H4 (cell line): Measurements from ENCODE around the gene CNEP1R1. TPM values are rescaled to one million over a fixed set of nuclear protein-coding genes. Genes with fewer than 3 reads are reported as not detected.

Experiments
- DNase-seq: peaks from one replicate; pipeline ENCODE4 v3.0.0-alpha.2; 2015; ENCODE audit warnings: low spot score
- total RNA-seq: library from RNA; depleted of rRNA; stranded (reverse); fragments of >200 nt; shearing (Covaris generic); gene quantifications from 2 replicates; pipeline ENCODE4 v1.2.3, GENCODE V29; 2014

CNEP1R1 gene
- total RNA-seq, 1 experiment from 2014 or later = 34.1 TPM

DNA sequence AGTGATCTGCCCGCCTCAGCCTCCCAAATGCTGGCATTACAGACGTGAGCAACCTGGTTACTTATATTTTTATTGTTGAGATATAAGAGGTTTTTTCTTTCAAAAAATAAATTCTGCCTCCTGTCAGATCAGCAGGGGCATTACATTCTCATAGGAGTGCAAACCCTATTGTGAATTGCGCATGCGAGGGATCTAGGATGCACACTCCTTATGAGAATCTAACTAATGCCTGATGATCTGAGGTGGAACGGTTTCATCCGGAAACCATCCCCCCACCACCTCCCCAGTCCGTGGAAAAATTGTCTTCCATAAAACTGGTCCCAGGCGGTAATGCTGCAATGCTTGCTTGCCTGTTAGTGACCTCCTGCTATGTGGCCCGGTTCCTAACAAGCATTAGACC is 7.5 kb upstream of the CNEP1R1 start:
- DNase-seq = no peak

DNA sequence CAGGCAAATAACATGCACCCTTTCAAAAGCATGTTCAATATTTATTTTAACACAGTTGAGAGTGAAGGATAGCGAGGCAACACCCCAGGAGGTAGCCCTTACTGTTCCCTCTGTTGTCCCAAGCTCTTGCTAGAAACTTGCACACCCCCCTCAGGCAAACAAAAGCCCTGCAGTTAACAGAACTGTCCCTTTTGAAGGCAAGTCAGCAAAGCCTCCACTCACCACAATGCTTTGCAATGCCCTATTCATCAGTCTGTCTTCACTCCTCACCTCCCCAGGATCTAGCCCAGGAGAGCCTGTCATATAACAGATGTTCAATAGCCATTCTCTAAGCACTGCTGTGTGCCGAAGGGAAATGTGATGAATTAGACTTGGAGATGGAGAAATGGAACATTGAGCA is 3.5 kb upstream of the CNEP1R1 start:
- peak; percentile 9 for DNase-seq

DNA sequence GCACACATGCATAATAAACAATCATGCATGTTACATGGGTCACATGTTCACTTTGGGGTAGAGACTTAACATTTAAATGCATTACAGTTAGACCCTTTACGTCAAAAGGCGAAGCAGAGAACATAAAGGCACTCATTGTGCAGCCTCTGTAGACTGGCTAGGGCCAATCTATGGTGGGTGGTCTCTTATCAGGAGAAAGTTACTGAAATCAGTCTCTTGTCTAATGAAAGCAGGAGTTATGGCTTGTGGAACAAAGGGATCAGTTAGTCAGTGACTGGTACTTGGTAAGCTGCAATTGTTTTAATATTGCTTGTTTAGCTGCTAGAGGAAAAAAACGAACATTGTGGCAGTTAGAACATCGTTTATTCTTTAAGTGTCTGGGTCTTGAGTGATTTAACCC is 1.4 kb upstream of the CNEP1R1 start:
- DNase-seq = no peak

DNA sequence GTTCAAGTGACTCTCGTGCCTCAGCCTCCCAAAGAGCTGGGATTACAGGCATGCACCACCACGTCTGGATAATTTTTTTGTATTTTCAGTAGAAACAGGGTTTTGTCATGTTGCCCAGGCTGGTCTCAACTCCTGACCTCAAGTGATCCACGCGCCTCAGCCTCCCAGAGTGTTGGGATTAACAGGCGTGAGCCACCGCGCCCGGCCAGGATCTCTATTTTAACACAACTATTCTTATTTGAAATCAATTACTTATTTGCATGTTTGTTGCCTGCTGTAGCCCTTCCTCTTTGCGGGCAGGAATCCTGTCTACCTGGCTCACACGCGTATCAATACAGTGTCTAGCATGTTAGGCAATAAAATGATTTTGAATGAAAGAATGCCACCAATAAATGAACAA is 818 bp upstream of the CNEP1R1 start:
- DNase-seq = no peak

DNA sequence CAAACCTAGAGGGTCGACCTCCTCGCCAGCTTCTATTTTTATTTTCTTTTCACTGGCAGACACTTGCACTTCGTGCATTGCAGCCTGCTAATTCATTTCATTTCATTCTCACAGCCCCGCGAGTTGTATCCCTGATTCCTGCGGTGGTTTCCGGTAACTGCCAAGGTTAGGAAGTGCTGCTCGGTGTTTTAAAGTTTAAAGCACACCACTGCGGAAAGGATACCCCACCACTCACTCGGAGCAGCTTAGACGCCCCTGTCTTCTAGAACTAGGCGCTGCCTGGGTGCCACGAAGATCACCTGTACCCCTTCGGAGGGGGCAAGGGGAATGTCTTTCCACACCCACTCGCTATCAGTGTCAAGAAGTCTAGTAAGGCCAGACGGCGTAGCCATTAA is 509 bp downstream of the CNEP1R1 start:
- no peak for DNase-seq

DNA sequence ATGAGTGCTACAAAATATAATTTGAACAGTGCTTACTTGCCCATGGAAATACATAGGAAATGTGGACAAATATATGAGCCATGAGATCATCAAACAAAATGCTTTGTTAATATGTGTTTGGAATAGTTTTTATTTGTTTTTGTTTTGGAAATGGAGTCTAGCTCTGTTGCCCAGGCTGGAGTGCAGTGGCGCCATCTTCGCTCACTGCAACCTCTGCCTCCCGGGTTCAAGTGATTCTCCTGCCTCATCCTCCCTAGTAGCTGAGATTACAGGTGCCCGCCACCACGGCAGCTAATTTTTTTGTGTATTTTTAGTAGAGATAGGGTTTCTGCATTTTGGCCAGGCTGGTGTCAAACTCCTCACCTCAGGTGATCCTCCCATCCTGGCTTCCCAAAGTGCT is 2.8 kb downstream of the CNEP1R1 start:
- DNase-seq = no peak

DNA sequence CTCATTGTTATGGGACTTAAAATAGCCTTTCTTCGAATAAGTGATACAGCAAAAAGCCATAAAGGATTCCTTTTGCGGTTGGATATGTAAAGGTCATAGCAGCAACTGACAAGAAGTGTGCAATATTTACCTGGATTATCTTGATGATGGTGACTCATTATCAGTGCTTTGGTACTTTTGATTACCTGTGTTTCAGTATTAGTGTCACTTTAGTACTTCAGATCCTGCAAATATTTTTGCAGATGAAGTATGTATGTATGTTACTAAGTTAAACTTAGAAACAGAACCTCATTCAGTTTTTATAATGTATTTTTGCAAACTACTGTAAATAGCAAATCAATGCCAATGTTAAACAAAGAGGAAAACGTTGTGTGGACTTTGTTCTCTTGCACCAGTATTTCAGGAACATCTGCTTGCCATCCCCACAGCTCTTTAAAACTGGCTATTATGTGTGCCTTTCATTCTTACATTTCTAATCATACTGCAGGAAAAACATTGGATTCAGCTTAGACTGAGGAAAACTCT is 10.5 kb downstream of the CNEP1R1 start:
- no peak for DNase-seq

DNA sequence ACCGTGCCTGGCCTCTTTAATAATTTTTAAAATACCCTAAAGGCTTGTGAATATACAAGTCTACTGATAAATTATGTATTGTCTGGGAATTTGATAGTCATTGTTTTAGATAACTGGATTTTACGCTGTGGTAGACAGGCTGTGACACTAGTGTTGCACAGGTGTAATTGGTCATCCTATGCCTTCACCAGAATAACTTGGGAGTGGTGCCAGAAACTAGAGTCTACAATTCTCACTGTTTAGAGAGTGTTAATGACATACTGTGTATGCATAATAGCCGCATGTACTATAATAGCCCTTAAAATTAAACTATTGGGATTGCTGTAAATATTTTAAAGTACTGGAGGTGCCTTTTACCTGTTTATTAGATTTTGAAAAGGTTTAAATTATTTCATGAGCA is 11.4 kb downstream of the CNEP1R1 start:
- DNase-seq = no peak

DNA sequence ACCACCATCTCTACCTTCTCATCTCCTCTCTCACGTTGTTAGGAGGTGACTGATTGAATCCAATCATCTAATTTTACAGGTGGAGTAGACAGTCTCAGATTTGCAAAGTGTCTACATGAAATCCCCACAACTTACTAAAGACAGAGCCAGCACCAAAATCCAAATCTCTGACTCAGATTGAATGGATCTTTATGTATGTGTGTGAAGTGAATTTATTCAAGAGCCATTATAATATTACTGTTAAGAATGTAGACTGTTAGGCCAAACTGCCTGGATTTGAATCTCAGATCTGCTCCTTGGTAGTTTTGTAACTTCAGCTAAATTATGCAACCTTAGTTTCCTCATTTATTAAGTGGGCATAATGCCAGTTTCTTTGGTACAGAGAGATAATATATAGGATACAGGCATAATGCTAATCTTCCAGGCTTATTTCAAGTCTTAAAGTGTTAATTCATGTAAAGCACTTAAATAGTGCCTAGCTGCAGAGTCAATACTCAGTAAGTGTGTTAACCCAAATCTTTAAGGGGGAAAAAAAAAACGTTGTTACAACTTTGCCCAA is 12.7 kb downstream of the CNEP1R1 start:
- DNase-seq = no peak

DNA sequence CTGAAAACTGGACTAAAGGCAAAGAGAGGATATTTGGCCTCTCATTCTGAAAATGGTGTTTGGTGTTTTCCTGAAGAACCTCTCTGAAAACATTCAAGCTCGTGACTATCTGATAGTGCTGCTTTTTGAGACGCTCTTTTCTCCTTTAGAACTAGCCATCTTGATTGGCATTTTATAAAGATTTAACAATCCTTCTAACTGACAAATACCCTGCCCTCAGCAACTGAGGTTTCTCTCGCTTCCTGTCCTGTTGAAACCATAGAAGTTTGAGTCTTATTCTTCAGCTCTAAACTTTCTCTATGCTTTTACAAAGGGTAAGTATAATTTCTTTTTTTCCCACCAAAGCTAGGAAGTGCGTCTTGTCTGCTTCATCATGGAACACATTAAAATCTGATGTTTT is 13.3 kb downstream of the CNEP1R1 start:
- no peak for DNase-seq

DNA sequence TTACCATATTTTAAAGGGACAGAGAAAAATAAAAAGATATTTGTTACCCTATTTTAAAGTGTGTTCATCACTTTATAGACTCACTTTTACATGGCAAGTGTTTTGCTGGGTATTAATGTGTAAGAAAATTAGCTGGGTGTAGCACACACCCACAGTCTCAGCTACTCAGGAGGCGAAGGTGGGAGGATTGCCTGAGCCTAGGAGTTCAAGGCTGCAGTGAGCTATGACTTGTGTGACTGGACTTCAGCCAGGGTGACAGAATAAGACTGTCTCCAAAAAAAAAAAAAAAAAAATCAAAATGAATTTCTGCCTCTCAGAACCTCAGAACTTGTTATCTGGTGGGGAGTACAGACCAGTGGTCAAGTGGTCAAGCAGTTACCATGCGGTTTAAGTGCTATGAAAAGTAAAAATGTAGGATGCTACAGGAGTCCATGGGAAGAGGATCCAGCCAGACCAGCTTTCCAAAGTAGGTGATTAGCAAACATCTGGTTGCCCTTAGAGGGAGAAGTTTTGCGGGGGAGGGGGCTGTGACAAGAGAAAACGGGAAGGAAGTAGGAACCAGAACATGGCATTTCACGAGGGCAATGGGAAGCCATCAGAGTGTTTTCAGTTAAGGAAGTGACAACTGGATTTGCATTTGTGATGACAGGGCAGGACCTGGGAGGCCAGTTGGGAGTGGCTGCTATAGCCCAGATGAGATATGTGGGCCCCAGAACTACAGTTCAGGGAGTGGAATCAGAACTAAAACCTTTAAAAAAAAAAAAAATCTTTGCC is 13.9 kb downstream of the CNEP1R1 start:
- no peak for DNase-seq

DNA sequence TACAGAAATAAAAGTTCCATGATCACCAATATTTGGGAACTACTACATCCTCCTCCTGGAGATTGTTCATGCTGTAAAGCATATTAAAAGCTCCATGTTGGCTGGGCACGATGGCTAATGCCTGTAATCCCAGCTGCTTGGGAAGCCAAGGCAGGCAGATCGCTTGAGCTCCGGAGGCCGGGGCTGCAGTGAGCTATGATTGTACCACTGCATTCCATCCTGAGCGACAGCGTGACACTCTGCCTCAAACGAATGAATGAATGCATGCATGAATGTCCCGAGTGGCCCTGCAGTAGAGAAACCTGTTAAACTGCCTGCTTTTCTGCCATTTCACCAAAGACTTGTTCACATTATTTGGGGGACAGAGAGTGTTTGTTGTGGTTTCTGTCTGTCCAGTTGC is 15.0 kb downstream of the CNEP1R1 start:
- DNase-seq = no peak

DNA sequence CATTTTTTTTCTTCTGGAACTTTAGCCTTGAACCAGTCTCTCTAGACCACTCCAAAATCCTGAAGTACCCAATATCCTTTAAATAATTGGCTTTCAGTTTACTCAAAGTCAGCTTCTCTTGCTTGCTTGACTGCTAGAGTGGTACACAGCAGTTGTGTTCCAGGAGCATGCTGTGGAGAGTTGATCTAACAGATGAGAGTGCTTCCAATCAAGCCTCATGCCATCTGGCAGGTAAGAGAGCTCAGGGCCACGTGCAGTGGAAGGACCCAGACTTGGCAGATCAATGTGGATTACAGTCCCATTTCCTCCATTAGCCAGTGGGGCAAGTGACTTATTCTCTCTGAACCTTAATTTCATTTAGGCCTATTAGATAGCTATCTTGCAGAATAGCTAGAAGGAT is 15.7 kb downstream of the CNEP1R1 start:
- DNase-seq = no peak

DNA sequence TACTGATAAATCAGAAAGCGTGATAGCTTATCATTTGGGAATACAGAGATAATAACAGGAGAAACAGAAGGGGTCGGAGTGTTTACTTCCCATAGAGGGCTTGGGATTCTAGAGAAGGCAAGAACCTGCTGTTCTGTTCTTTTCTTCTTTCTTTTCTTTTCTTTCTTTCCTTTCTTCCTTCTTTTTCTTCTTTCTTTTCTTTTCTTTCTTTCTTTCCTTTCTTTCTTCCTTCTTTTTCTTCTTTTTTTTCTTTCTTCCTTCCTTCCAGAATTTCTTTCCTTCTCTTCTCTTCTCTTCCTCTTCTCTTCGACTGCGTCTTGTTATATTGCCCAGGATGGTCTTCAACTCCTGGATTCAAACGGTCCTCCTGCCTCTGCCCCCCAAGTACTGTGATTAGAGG is 18.3 kb downstream of the CNEP1R1 start:
- DNase-seq = no peak

DNA sequence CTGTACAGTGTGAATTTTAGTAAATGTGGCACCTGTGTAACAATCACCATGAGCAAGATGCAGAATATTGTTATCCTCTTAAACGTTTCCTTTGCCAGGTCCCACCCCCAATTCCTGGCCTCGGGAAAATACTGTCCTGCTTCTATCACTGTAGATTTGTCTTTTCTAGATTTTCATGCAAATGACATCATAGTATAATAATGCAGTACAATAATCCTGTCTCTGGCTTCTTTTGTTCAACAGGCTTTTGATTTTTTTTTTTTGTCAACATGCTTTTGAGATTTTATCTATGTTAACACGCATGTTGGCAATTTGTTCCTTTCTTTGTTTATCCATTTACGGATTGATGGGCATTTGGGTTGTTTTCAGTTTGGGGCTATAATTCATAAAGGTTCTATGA is 20.4 kb downstream of the CNEP1R1 start:
- DNase-seq = no peak

DNA sequence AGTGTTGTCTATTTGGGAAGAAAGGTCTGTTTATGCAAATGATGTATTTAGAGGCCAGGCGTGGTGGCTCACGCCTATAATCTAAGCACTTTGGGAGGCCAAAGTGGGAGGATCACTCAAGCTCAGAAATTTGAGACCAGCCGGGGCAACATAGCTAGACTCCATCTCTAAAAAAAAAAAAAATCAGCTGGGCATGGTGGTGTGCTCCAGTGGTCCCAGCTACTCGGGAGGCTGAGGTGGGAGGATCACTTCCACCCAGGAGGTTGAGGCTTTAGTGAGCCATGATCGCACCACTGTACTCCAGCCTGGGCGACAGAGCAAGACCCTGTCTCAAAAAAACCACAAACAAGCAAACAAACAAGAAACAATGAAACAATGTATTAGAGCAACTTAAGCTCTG is 21.8 kb downstream of the CNEP1R1 start:
- no peak for DNase-seq

DNA sequence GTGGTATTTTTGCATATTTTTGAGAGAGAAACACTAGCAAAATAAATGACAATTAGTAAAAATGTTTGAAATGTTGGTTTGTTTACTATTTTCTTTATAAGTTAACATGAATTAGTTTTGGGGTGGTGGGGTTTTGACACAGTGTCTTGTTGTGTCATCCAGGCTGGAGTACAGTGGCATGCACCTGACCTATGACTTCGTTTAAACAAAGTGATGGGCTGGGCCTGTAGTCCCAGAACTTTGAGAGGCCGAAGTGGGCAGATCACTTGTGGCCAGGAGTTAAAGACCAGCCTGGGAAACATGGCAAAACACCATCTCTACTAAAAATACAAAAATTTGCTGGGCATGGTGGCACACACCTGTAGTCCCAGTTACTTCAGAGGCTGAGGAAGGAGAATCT is 22.8 kb downstream of the CNEP1R1 start:
- DNase-seq = no peak

DNA sequence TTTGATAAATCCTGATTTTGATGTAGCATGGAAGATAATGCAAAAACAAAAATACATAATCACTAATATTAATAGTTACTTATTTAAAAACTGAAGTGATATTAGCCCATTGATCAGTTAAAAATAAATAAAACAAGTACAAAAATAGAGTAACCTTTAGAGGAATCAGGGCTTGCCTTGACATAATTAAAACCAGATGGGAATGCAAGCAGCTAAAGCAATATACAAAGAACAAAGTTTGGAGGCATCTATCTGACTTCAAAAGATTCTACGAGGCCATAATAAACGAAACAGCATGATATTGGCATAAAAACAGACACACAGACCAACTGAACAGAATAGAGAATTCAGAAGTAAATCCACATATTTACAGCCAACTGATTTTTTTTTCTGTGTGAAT is 25.8 kb downstream of the CNEP1R1 start:
- DNase-seq = no peak

DNA sequence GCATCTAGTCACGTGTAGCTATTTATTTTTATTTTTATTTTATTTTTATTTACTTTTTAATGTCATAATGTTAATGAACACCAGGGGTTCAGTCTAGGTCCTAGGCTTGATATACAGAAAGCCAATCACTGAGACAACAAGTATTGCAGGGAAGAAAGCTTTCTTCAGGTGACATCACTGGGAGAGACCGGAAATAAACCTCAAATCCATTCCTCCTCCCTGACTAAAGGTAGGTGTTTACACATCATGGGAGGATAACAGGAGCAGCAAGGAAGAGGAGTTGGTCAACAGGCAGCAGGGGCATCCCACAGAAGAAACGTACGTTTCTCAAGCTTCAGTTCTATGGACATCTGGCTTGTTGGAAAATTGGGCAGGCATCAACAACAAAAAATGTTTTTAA is 31.2 kb downstream of the CNEP1R1 start:
- no peak for DNase-seq

DNA sequence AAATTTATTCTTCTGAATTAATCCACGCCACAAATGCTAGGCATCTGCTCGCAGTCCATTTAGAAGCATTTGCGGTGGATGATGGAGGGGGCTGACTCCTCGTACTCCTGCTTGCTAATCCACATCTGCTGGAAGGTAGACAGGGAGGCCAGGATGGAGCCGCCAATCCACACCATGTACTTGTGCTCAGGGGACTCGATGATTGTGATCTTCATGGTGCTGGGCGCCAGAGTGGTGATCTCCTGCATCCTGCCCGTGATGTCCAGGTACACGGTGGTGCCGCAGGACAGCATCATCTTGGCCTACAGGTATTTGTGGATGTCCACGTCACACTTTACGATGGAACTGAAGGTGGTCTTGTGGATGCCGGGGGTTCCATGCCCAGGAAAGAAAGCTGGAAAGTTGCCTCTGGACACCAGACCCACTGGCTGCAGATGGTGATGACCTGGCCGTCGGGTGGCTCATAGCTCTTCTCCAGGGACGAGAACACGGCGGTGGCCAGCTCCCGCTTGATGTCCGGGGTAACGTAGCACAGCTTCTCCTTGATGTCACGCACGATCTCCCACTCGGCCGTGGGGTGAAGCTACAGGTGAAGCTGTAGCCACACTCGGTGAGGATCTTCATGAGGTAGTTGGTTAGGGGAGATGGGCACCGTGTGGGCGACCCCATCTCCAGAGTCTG is 33.2 kb downstream of the CNEP1R1 start:
- DNase-seq = no peak

DNA sequence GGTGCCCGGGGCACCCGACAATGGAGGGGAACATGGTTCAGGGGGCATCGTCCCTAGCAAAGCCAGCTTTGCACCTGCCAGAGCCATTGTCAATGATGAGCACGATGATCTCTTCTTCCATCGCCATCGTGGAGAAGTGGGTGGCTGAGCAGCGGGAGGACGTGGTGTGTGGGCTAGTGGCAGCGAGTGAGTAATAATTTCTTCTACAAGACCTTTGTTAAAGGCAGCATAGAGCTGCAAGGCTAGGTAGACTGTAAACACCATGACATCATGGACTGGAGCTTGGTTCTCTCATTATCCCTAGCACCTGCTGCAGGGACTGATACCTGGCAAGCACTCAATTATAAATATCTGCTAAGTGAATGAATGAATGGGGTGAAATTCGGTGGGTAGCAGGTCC is 34.1 kb downstream of the CNEP1R1 start:
- no peak for DNase-seq

DNA sequence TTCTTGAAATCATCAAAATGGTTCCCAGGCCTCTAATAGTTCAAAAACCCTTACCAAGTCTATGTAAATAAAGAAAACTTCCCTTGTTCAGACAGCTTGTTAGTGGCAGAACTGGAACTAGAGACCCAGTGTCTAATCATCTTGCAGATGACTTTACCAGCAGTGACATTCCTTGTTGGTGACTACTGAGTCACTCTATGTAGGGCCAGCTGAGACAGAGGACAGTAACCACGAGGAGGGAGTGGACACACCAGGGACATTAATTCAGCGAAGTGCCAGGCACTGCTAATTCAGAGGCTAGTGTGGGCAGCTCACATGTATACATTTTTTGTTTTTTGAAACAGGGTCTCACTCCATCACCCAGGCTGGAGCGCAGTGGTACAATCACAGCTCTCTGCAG is 34.6 kb downstream of the CNEP1R1 start:
- no peak for DNase-seq

DNA sequence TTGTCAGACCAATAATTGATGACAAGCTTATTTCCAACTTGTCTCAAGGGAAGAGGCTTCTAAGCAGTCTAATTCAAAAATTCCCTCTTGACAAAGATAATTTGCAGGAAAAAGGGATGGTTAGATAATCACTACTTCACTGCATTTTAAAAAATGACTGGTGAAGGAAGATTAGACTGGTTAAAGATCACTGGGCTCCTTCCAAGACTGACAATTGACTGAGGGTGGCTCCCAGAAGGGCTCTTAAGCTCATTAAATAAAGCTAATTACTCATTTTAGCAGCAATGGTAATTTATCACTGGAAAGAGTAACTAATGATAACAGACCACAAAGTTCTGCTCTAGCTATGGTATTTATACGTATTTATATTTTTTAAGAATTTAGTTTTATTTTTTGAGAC is 36.3 kb downstream of the CNEP1R1 start:
- no peak for DNase-seq
